ENCODE data around the gene APC2. TPM values are rescaled to one million over a fixed set of nuclear protein-coding genes. Genes with fewer than 3 reads are reported as not detected.

The APC2 gene
- total RNA-seq, 1 donor from 2014 or later = 1.2 TPM

GRCh38 chr19:1501200-1501595 lies 51.3 kb downstream of the APC2 start:
- intact Hi-C loops (cut with DNase I) = no loop called here
- no peak for DNase-seq (ENCODE audit: extremely low spot score in 2 of 2)
- H3K27me3 ChIP-seq = no peaks in the 10 kb centered on the region
- no peaks in the 10 kb centered on the region for H3K36me3 ChIP-seq
- H3K9me3 ChIP-seq = no peaks in the 10 kb centered on the region
- H3K27ac ChIP-seq = no peak overlapping the region
- peaks cover 22% of the 10 kb centered on the region for H3K4me1 ChIP-seq
- H3K4me3 ChIP-seq = no peak overlapping the region
- TF ChIP-seq, protein P1, sequence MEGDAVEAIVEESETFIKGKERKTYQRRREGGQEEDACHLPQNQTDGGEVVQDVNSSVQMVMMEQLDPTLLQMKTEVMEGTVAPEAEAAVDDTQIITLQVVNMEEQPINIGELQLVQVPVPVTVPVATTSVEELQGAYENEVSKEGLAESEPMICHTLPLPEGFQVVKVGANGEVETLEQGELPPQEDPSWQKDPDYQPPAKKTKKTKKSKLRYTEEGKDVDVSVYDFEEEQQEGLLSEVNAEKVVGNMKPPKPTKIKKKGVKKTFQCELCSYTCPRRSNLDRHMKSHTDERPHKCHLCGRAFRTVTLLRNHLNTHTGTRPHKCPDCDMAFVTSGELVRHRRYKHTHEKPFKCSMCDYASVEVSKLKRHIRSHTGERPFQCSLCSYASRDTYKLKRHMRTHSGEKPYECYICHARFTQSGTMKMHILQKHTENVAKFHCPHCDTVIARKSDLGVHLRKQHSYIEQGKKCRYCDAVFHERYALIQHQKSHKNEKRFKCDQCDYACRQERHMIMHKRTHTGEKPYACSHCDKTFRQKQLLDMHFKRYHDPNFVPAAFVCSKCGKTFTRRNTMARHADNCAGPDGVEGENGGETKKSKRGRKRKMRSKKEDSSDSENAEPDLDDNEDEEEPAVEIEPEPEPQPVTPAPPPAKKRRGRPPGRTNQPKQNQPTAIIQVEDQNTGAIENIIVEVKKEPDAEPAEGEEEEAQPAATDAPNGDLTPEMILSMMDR (IDR thresholded peaks at IDR 0.05) = no peak
- no peak for TF ChIP-seq POLR2A (IDR thresholded peaks at IDR 0.05)
- no peak for TF ChIP-seq POLR2AphosphoS5 (IDR thresholded peaks at IDR 0.05; ENCODE audit: insufficient read depth in 1 of 2, low read depth in 1 of 2)

DNA sequence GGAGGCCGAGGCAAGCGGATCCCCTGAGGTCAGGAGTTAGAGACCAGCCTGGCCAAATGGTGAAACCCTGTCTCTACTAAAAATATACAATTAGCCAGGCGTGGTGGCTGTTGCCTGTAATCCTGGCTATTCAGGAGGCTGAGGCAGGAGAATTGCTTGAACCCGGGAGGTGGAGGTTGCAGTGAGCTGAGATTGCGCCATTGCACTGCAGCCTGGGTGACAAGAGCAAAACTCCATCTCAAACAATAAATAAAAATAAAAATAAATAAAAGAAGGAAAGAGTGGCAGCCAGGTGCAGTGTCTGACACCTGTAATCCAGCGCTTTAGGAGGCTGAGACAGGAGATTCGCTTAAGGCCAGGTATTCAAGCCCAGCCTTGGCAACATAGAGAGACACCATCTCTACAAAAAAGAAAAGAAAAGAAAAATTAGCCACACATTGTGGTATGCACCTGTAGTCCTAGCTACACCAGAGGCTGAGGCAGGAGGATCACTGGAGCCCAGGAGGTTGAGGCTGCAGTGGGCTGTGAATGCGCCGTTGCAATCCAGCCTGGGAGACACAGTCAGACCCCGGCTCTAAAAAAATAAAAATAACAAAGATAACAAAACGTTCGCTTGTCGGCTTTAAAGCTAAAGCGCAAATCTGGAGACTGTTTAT lies 52.6 kb downstream of the APC2 start:
- no peak for DNase-seq (ENCODE audit: extremely low spot score in 2 of 2)
- Histone ChIP-seq H3K27me3 (no peaks in the 10 kb centered on the region), H3K27ac (no peak overlapping the region), H3K9me3 (no peaks in the 10 kb centered on the region), H3K36me3 (no peaks in the 10 kb centered on the region), H3K4me1 (peaks cover 29% of the 10 kb centered on the region), H3K4me3 (peak overlapping the region in 1 of 2 donors; percentile 7)
- no peak for TF ChIP-seq POLR2AphosphoS5 (IDR thresholded peaks at IDR 0.05; ENCODE audit: insufficient read depth in 1 of 2, low read depth in 1 of 2)
- no peak for TF ChIP-seq POLR2A (IDR thresholded peaks at IDR 0.05)
- TF ChIP-seq, protein P1 (IDR thresholded peaks at IDR 0.05) = no peak
- intact Hi-C loops (cut with DNase I) = no loop called here

- DNase-seq (ENCODE audit: extremely low spot score in 2 of 2) = no peak
- no peaks in the 10 kb centered on the region for H3K9me3 ChIP-seq
- no peak overlapping the region for H3K27ac ChIP-seq
- TF ChIP-seq POLR2A (IDR thresholded peaks at IDR 0.05) (no peak), POLR2AphosphoS5 (IDR thresholded peaks at IDR 0.05; ENCODE audit: insufficient read depth in 1 of 2, low read depth in 1 of 2) (peak in 1 of 2 donors; percentile 48)
- TF ChIP-seq, protein P1 (IDR thresholded peaks at IDR 0.05) = peak; percentile 5 to 80 (median 61)
- H3K4me1 ChIP-seq = peaks cover 33% of the 10 kb centered on the region
- H3K36me3 ChIP-seq = no peaks in the 10 kb centered on the region
- H3K27me3 ChIP-seq = no peaks in the 10 kb centered on the region
- intact Hi-C loops (cut with DNase I) = no loop called here
- H3K4me3 ChIP-seq = peak overlapping the region; percentile 7 to 24
Measured at GRCh38 chr19:1503089-1503924, 53.4 kb downstream of the APC2 start.

GRCh38 chr19:1503925-1504773 lies 54.2 kb downstream of the APC2 start:
- TF ChIP-seq, protein P1 (IDR thresholded peaks at IDR 0.05) = no peak
- TF ChIP-seq POLR2A (IDR thresholded peaks at IDR 0.05) (no peak), POLR2AphosphoS5 (IDR thresholded peaks at IDR 0.05; ENCODE audit: insufficient read depth in 1 of 2, low read depth in 1 of 2) (no peak)
- DNase-seq (ENCODE audit: extremely low spot score in 2 of 2) = no peak
- Histone ChIP-seq H3K27me3 (no peaks in the 10 kb centered on the region), H3K4me3 (peak overlapping the region in 1 of 2 donors; percentile 7), H3K4me1 (peaks cover 37% of the 10 kb centered on the region), H3K36me3 (no peaks in the 10 kb centered on the region), H3K27ac (no peak overlapping the region), H3K9me3 (no peaks in the 10 kb centered on the region)
- intact Hi-C loops (cut with DNase I) = no loop called here
